AG04449 (cell line): ENCODE results near the gene DCUN1D4.

Source experiments
- CTCF ChIA-PET: fragments of 350-600 bp; formaldehyde crosslinking; extraction: SDS; loops from one replicate; lab custom pipeline; 2021; ENCODE audit warnings: antibody characterized with exemption; lab: Yijun Ruan, JAX
- POLR2A ChIA-PET: fragments of 400-600, 350-600 bp; formaldehyde crosslinking; extraction: SDS; loops from one replicate; lab custom pipeline; 2020; ENCODE audit warnings: antibody characterized with exemption, inconsistent platforms; lab: Yijun Ruan, JAX
- DNase-seq: peaks from one replicate; pipeline ENCODE4 v3.0.0-alpha.2; 2010; ENCODE audit warnings: low read depth, low spot score
- H3K4me3 ChIP-seq: 2 replicates; pipeline ENCODE4 v1.5.1; 2011; ENCODE audit warnings: low read depth, mild to moderate bottlenecking, control low read depth, low read length
- CTCF ChIP-seq: IDR thresholded peaks from one replicate; pipeline ENCODE4 v1.5.1; 2011; ENCODE audit warnings: mild to moderate bottlenecking, moderate library complexity, low read length, control low read depth, inconsistent platforms; ENCODE audit not compliant: insufficient read depth; ENCODE audit errors: missing control alignments

The DCUN1D4 gene

GRCh38 chr4:51907006-51907669, 64.2 kb downstream of the DCUN1D4 start:
- no peak for DNase-seq
- no peak for TF ChIP-seq CTCF
- H3K4me3 ChIP-seq, result no peak overlapping the region
- ChIA-PET CTCF (interaction anchor here (1.3 to 4.7 kb wide), 4 partner anchors 11 to 119 kb away, joined by 3 to 60 read pairs (median 9); no protein-coding TSS in a partner anchor), POLR2A (no interaction called here)

GRCh38 chr4:51909236-51909703, 66.3 kb downstream of the DCUN1D4 start:
- DNase-seq, result no peak
- no peak for TF ChIP-seq CTCF
- no peak overlapping the region for H3K4me3 ChIP-seq
- ChIA-PET POLR2A (no interaction called here), CTCF (interaction anchor here (1.2 to 3.5 kb wide), 2 partner anchors 12 to 13 kb away, joined by 10 to 27 read pairs; no protein-coding TSS in a partner anchor)

- no peak for TF ChIP-seq CTCF
- ChIA-PET CTCF (interaction anchor here (1.0 kb wide), 1 partner anchor 32 kb away, joined by 3 read pairs; no protein-coding TSS in a partner anchor), POLR2A (no interaction called here)
- H3K4me3 ChIP-seq, result no peak overlapping the region
- DNase-seq, result no peak
These were observed 75.3 kb downstream of the DCUN1D4 start for GRCh38 chr4:51918251-51918650.

GRCh38 chr4:51923343-51923742, 80.4 kb downstream of the DCUN1D4 start:
- DNase-seq, result no peak
- POLR2A ChIA-PET, result no interaction called here
- no peak overlapping the region for H3K4me3 ChIP-seq
- no peak for TF ChIP-seq CTCF
- CTCF ChIA-PET, result no interaction called here

GRCh38 chr4:51925307-51925706, 82.4 kb downstream of the DCUN1D4 start:
- CTCF ChIA-PET, result no interaction called here
- POLR2A ChIA-PET, result no interaction called here
- TF ChIP-seq CTCF, result no peak
- DNase-seq, result no peak
- no peak overlapping the region for H3K4me3 ChIP-seq

DNA sequence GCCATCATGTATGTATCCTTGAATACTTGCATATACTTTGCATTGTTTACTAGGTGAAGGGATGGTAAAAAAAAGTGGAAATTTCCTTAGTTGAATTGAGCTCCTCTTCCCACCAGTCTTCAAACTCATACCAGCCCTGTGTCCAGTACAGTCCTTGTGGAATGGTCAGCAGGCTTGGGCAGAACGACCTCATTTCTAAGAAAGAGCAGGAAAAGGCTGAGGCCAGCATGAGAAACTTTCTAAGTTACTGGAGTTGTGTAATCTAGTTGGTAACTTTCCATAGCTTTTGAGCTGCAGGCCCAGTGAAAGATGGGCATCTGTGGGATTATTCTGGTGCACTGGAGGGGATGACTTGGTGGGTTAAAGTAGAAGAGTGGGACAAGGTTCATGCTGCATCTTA, 87.6 kb downstream of the DCUN1D4 start:
- H3K4me3 ChIP-seq, result no peak overlapping the region
- CTCF ChIA-PET, result interaction anchor here (0.7 to 1.3 kb wide), 2 partner anchors 11 to 96 kb away, joined by 3 to 4 read pairs; no protein-coding TSS in a partner anchor
- TF ChIP-seq CTCF, result no peak
- DNase-seq, result no peak
- POLR2A ChIA-PET, result no interaction called here
